Common myeloid progenitor, CD34-positive (primary cell): ENCODE results near the gene SLC12A3.
A peak's percentile ranks its signal among the peaks of the same experiment; 100 is the strongest.

ENCODE experiments used
- CTCF ChIA-PET: fragments of 350-600 bp; sonication (Branson Sonifier 250); formaldehyde crosslinking; loops from one replicate; lab custom pipeline; 2021; ENCODE audit warnings: antibody characterized with exemption; lab: Charles Lee
- POLR2A ChIA-PET: fragments of 350-600 bp; sonication (Branson Sonifier 250); formaldehyde crosslinking; loops from one replicate; lab custom pipeline; 2021; ENCODE audit warnings: antibody characterized with exemption; lab: Charles Lee
- DNase-seq, 3 donors: peaks; one replicate each; pipeline versions ENCODE4 v3.0.0 to v3.0.0-alpha.2; 2013
- H3K27ac ChIP-seq, 2 experiments: 1 replicate in 1 of 2; 2 replicates in 1 of 2; pipeline ENCODE4 v1.7.0; 2013; ENCODE audit warnings: inconsistent platforms in 2 of 2, low read length in 2 of 2, mild to moderate bottlenecking in 2 of 2, low read depth in 1 of 2, moderate library complexity in 1 of 2; ENCODE audit not compliant: severe bottlenecking in 2 of 2, insufficient read depth in 1 of 2, poor library complexity in 1 of 2
- H3K27me3 ChIP-seq, 5 experiments: replicated peaks in 2 of 5; 1 replicate in 3 of 5; 2 replicates in 2 of 5; pipeline versions ENCODE4 v1.6.1 to v1.7.0; 2013; ENCODE audit warnings: low read length in 4 of 5, mild to moderate bottlenecking in 2 of 5, moderate library complexity in 2 of 5, inconsistent platforms in 1 of 5; ENCODE audit not compliant: insufficient read depth in 5 of 5, control insufficient read depth in 4 of 5
- H3K36me3 ChIP-seq, 4 experiments: 1 replicate in 2 of 4; 2 replicates in 2 of 4; pipeline versions ENCODE4 v1.6.1 to v1.7.0; 2013; ENCODE audit warnings: low read length in 3 of 4, control low read depth in 1 of 4, mild to moderate bottlenecking in 1 of 4; ENCODE audit not compliant: control insufficient read depth in 4 of 4, insufficient read depth in 4 of 4
- H3K4me1 ChIP-seq, 4 experiments: 1 replicate in 3 of 4; 2 replicates in 1 of 4; pipeline versions ENCODE4 v1.6.1 to v1.7.1; 2013; ENCODE audit warnings: low read length in 3 of 4, mild to moderate bottlenecking in 3 of 4, control low read depth in 1 of 4, inconsistent platforms in 1 of 4, moderate library complexity in 1 of 4; ENCODE audit not compliant: control insufficient read depth in 4 of 4, insufficient read depth in 4 of 4; ENCODE audit errors: control extremely low read depth in 1 of 4
- H3K4me3 ChIP-seq, 7 experiments: 1 replicate in 4 of 7; 2 replicates in 3 of 7; pipeline versions ENCODE4 v1.5.1 to v1.7.0; 2013; ENCODE audit warnings: mild to moderate bottlenecking in 7 of 7, low read length in 6 of 7, moderate library complexity in 6 of 7, inconsistent platforms in 2 of 7, low read depth in 2 of 7, control low read depth in 1 of 7; ENCODE audit not compliant: insufficient read depth in 4 of 7, control insufficient read depth in 1 of 7; ENCODE audit errors: extremely low read depth in 1 of 7
- H3K9me3 ChIP-seq, 5 experiments: 1 replicate in 4 of 5; 2 replicates in 1 of 5; pipeline versions ENCODE4 v1.6.1 to v1.7.1; 2013; ENCODE audit warnings: low read length in 4 of 5, mild to moderate bottlenecking in 2 of 5, inconsistent platforms in 1 of 5, low read depth in 1 of 5, moderate library complexity in 1 of 5; ENCODE audit not compliant: control insufficient read depth in 4 of 5, insufficient read depth in 2 of 5; ENCODE audit errors: control extremely low read depth in 1 of 5
- WGBS: methylation state at CpG from one replicate; pipeline ENCODE4 v1.1.5; 2013; ENCODE audit not compliant: insufficient coverage; 5-methylcytosine and 5-hydroxymethylcytosine counted together

The SLC12A3 gene

DNA sequence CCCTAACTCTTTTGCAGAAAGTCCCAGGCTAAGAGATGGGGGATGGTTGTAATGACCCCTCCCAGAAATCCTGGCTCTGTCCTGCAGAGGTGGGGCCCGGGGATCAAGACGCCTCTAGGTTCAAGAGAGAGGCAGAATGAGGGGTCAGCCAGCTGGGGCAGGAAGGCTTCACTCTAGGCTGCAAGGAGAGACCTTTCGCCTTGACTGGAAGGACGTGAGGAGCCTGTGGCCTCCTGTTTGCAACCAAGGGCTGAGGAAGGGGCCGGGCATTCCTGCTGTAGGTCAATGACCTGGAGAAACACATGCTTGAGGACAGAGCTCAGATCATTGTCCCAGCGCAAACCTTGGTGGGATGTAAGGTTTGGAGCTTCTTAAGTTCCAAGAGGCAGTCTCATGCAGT is 88.0 kb downstream of the SLC12A3 start:
- ChIA-PET POLR2A (interaction anchor here (0.6 kb wide), 1 partner anchor 218 kb away, joined by 3 read pairs; no protein-coding TSS in a partner anchor), CTCF (interaction anchor here (0.9 to 7.0 kb wide), 7 partner anchors 10 to 160 kb away, joined by 3 to 57 read pairs (median 4); partner anchors contain the start of gene CETP)
- peaks cover 0 to 14% (median 6%) of the 10 kb centered on the region in 4 experiments for H3K4me1 ChIP-seq
- 93% methylated on average over 6 of the region's 6 CpGs for WGBS
- H3K9me3 ChIP-seq = no peaks in the 10 kb centered on the region
- no peak for DNase-seq
- no peaks in the 10 kb centered on the region for H3K27me3 ChIP-seq
- no peak overlapping the region for H3K4me3 ChIP-seq
- no peak overlapping the region for H3K27ac ChIP-seq
- no peaks in the 10 kb centered on the region for H3K36me3 ChIP-seq

- ChIA-PET POLR2A (interaction anchor here (0.6 kb wide), 1 partner anchor 387 kb away, joined by 5 read pairs; no protein-coding TSS in a partner anchor), CTCF (interaction anchor here (2.2 to 7.0 kb wide), 2 partner anchors 7 to 16 kb away, joined by 5 to 57 read pairs; partner anchors contain the start of gene CETP)
- no peak overlapping the region for H3K4me3 ChIP-seq
- peaks cover 0 to 7% (median 6%) of the 10 kb centered on the region in 4 experiments for H3K4me1 ChIP-seq
- no peak overlapping the region for H3K27ac ChIP-seq
- 100% methylated on average over 2 of the region's 4 CpGs for WGBS
- no peak for DNase-seq
- H3K9me3 ChIP-seq = no peaks in the 10 kb centered on the region
- no peaks in the 10 kb centered on the region for H3K27me3 ChIP-seq
- H3K36me3 ChIP-seq = no peaks in the 10 kb centered on the region
Measured at GRCh38 chr16:56956076-56956475, 91.1 kb downstream of the SLC12A3 start.

- H3K27ac ChIP-seq = no peak overlapping the region
- H3K4me1 ChIP-seq = peaks cover 0 to 10% (median 2%) of the 10 kb centered on the region in 4 experiments
- peak in 2 of 3 donors; percentile 36 to 40 for DNase-seq
- ChIA-PET CTCF (interaction anchor here (2.2 kb wide), 1 partner anchor 16 kb away, joined by 5 read pairs; no protein-coding TSS in a partner anchor), POLR2A (interaction anchor here (0.6 kb wide), 1 partner anchor 386 kb away, joined by 5 read pairs; no protein-coding TSS in a partner anchor)
- H3K4me3 ChIP-seq = no peak overlapping the region
- H3K36me3 ChIP-seq = no peaks in the 10 kb centered on the region
- H3K27me3 ChIP-seq = no peaks in the 10 kb centered on the region
- WGBS = 34% methylated on average over 2 of the region's 4 CpGs
- H3K9me3 ChIP-seq = no peaks in the 10 kb centered on the region
Measured at GRCh38 chr16:56956756-56957155, 91.7 kb downstream of the SLC12A3 start.

GRCh38 chr16:56960681-56961281 is 95.8 kb downstream of the SLC12A3 start:
- no peak overlapping the region for H3K27ac ChIP-seq
- POLR2A ChIA-PET = no interaction called here
- no peaks in the 10 kb centered on the region for H3K36me3 ChIP-seq
- H3K27me3 ChIP-seq = no peaks in the 10 kb centered on the region
- no peak overlapping the region for H3K4me3 ChIP-seq
- no peaks in the 10 kb centered on the region for H3K9me3 ChIP-seq
- DNase-seq = no peak
- WGBS = 90% methylated on average over 11 of the region's 13 CpGs
- CTCF ChIA-PET = interaction anchor here (0.8 to 6.9 kb wide), 7 partner anchors 8 to 86 kb away, joined by 3 to 61 read pairs (median 6); no protein-coding TSS in a partner anchor
- H3K4me1 ChIP-seq = peaks cover 2 to 22% (median 9%) of the 10 kb centered on the region in 4 experiments

DNA sequence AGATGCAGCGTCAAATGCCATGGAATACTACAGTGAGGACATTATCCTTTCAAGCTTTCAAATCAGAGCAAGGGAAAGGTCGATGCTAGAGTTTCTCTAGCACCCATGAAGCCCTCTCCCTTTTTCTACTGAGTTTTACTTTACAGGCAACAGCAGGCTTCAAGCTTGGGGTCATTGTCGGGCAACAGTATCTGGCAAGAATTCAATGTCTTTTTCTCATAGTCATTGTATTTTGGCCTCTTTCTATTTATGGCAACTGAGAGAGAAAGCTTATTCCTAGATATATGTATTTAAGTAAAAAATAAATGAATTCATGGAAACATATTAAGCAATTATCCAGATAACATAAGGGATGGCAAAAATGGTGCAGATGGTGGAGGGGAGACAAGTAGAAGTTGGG is 96.4 kb downstream of the SLC12A3 start:
- Histone ChIP-seq H3K4me3 (no peak overlapping the region), H3K27me3 (no peaks in the 10 kb centered on the region), H3K4me1 (peaks cover 2 to 28% (median 12%) of the 10 kb centered on the region in 4 experiments), H3K9me3 (no peaks in the 10 kb centered on the region), H3K36me3 (no peaks in the 10 kb centered on the region), H3K27ac (no peak overlapping the region)
- 100% methylated on average over 1 of the region's 3 CpGs for WGBS
- DNase-seq = no peak
- POLR2A ChIA-PET = no interaction called here
- CTCF ChIA-PET = interaction anchor here (0.8 to 6.9 kb wide), 8 partner anchors 9 to 169 kb away, joined by 3 to 61 read pairs (median 4); no protein-coding TSS in a partner anchor

DNA sequence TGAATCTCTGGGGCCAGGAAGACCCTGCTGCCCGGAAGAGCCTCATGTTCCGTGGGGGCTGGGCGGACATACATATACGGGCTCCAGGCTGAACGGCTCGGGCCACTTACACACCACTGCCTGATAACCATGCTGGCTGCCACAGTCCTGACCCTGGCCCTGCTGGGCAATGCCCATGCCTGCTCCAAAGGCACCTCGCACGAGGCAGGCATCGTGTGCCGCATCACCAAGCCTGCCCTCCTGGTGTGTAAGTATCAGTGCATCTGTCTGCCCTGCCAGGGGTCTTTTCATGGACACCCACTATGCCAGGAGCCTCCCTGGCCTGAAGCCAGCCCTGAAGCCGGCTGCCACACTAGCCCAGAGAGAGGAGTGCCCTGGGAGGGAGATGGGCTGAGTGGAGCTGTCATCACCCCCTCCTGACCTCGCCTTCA is 96.9 kb downstream of the SLC12A3 start, which contains the start of gene CETP:
CETP (plus strand) TSS at position 100 of the 431 bp plus-strand sequence; CDS start at position 130, 30 bp downstream.
- POLR2A ChIA-PET = no interaction called here
- peaks cover 2 to 28% (median 12%) of the 10 kb centered on the region in 4 experiments for H3K4me1 ChIP-seq

More for the DNA sequence above, 96.9 kb downstream of the SLC12A3 start, which contains the start of gene CETP:
- no peaks in the 10 kb centered on the region for H3K9me3 ChIP-seq
- no peak for DNase-seq
- no peak within 1 kb of the TSS for H3K4me3 ChIP-seq
- H3K36me3 ChIP-seq = no peaks in the 10 kb centered on the region
- CTCF ChIA-PET = interaction anchor here (0.7 to 6.9 kb wide), 8 partner anchors 9 to 206 kb away, joined by 3 to 61 read pairs (median 3); no protein-coding TSS in a partner anchor
- H3K27me3 ChIP-seq = no peaks in the 10 kb centered on the region
- WGBS = 59% methylated on average over 12 of the region's 12 CpGs
- H3K27ac ChIP-seq = no peak within 1 kb of the TSS
